Testis (tissue), 2 donors: Measurements from ENCODE around the gene CDK13.

Experiments used
- CTCF ChIP-seq, 3 experiments: fragments of 450-650 bp in 2 of 3; fragments of 200-600 bp in 1 of 3; sonication (generic) in 1 of 3; IDR thresholded peaks; one replicate each; pipeline ENCODE4 v1.5.1; 2016 to 2019; ENCODE audit warnings: antibody characterized with exemption in 3 of 3, mild to moderate bottlenecking in 2 of 3, moderate library complexity in 1 of 3
- POLR2A ChIP-seq: fragments of 450-650 bp; IDR thresholded peaks from one replicate; pipeline ENCODE4 v1.6.1; 2017; ENCODE audit warnings: antibody characterized with exemption, mild to moderate bottlenecking, moderate library complexity

GRCh38 chr7:40095230-40095629, 145.2 kb downstream of the CDK13 start:
- TF ChIP-seq POLR2A (no peak), CTCF (IDR thresholded peaks at IDR 0.05) (no peak)
